ENCODE data around the gene MASP1. TPM values are rescaled to one million over a fixed set of nuclear protein-coding genes. Genes with fewer than 3 reads are reported as not detected.

Gene MASP1
- total and polyA plus RNA-seq, 2 experiments from 2014 or later, result 397 to 517 TPM

- DNase-seq (ENCODE audit: low read depth in 1 of 2, low spot score in 1 of 2), result no peak
- Histone ChIP-seq H3K27ac (no peak overlapping the region), H3K4me3 (no peak overlapping the region), H3K9me3 (ENCODE audit: low read depth) (no peaks in the 10 kb centered on the region), H3K4me1 (ENCODE audit: low read depth) (peaks cover 31% of the 10 kb centered on the region), H3K27me3 (no peaks in the 10 kb centered on the region), H3K36me3 (no peaks in the 10 kb centered on the region)
- peak; percentile 6 for TF ChIP-seq CTCF (IDR thresholded peaks at IDR 0.05; ENCODE audit: low read depth, low read length)
Observed at GRCh38 chr3:187295316-187296034, 3.9 kb upstream of the MASP1 start.

DNA sequence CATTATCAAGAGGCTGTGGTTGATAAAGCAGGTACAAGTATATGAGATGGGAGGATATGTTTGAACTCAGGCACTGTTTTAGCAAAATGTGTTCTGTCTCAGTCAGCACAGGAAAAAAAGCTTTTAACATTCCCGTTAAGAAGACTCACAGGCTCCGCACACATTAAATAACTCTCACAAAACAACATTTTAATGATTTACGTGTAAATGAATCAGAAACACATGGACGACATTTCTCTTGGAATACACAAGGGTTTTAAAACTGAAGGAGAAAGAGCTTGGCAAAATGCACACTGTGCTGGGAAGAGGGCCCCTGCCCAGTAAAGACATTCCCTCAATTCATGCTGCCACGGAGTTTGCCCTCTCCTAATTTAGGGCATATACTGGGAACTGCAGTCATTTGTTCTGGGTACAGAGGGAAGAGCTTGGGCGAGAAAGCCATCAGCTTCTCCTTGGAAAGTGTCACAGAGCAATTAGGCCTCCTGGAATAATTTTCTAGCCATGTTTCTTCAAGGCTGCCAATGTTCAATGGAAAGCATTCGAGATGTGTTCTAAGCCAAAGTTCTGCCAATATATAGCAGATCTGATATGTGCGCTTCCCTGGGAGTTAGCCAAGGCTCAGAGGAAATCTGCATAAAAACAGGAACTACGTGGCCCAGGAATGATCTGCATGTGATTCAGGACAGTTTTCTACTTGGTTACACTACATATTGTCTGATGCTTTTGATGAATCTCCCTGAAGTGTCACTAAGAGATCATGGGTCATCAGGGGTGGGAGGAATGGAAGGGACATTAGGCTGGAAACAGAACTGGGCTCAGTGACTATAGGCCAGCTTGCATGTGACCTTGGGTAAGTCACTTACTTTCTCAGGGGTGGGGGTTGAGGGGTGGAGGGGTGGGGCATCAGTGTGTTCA is 2.2 kb upstream of the MASP1 start:
- H3K9me3 ChIP-seq (ENCODE audit: low read depth), result no peaks in the 10 kb centered on the region
- no peak for TF ChIP-seq CTCF (IDR thresholded peaks at IDR 0.05; ENCODE audit: low read depth, low read length)

DNA sequence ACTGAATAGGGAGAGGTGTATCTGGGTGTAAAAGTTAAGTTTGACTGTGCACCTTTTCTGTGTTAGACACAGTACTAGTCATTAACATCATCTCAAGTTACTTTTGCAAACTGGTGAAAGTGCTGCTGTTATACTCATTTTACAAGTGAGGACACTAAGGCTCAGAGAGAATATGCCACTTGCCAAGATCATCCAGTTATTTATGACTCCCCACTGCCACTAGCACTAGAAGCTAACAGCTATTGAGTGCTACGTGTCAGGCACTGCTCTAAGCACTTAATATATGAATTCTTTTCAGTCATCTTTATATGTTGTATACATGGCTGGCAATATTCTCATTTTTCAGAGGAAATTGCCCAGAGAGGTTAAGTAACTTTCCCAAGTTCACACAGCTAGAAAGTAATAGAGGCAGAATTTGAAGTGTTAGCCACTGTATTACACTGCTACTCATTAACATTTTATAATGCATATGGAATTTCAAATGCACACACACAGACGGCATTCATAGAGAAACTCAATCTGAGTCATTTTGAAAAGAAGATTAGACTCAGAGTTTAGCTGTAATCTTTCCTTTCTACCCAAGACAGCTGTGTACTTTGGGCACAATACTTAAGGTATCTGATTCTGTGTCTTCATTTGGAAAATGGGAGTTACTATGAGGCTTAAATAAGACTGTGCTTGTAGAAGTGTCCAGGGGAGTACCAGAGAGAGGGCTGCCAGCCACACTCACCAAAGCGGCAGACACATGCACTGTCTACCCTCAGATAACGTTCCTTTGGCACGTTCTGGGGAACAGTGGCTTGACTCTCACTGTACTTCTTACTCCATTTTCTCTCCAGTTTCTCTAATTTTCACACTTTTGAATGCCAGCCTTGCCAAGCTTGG is 1.3 kb upstream of the MASP1 start:
- Histone ChIP-seq H3K9me3 (ENCODE audit: low read depth) (no peaks in the 10 kb centered on the region), H3K36me3 (no peaks in the 10 kb centered on the region), H3K4me1 (ENCODE audit: low read depth) (peaks cover 51% of the 10 kb centered on the region), H3K27ac (peak overlapping the region; percentile 92), H3K27me3 (no peaks in the 10 kb centered on the region), H3K4me3 (peak overlapping the region; percentile 63)
- TF ChIP-seq CTCF (IDR thresholded peaks at IDR 0.05; ENCODE audit: low read depth, low read length), result no peak
- DNase-seq (ENCODE audit: low read depth in 1 of 2, low spot score in 1 of 2), result peak in 1 of 2 donors; percentile 31

More for the DNA sequence above, 2.2 kb upstream of the MASP1 start:
- no peak for DNase-seq (ENCODE audit: low read depth in 1 of 2, low spot score in 1 of 2)
- peak overlapping the region; percentile 92 for H3K27ac ChIP-seq
- H3K36me3 ChIP-seq, result no peaks in the 10 kb centered on the region
- no peaks in the 10 kb centered on the region for H3K27me3 ChIP-seq
- peaks cover 42% of the 10 kb centered on the region for H3K4me1 ChIP-seq (ENCODE audit: low read depth)
- H3K4me3 ChIP-seq, result peak overlapping the region; percentile 63

- Histone ChIP-seq H3K4me3 (peak overlapping the region; percentile 63), H3K9me3 (ENCODE audit: low read depth) (no peaks in the 10 kb centered on the region), H3K4me1 (ENCODE audit: low read depth) (peaks cover 56% of the 10 kb centered on the region), H3K36me3 (no peaks in the 10 kb centered on the region), H3K27ac (peak overlapping the region; percentile 92), H3K27me3 (no peaks in the 10 kb centered on the region)
- no peak for TF ChIP-seq CTCF (IDR thresholded peaks at IDR 0.05; ENCODE audit: low read depth, low read length)
- peak in 1 of 2 donors; percentile 35 for DNase-seq (ENCODE audit: low read depth in 1 of 2, low spot score in 1 of 2)
Observed at GRCh38 chr3:187292181-187292580, 644 bp upstream of the MASP1 start.

DNA sequence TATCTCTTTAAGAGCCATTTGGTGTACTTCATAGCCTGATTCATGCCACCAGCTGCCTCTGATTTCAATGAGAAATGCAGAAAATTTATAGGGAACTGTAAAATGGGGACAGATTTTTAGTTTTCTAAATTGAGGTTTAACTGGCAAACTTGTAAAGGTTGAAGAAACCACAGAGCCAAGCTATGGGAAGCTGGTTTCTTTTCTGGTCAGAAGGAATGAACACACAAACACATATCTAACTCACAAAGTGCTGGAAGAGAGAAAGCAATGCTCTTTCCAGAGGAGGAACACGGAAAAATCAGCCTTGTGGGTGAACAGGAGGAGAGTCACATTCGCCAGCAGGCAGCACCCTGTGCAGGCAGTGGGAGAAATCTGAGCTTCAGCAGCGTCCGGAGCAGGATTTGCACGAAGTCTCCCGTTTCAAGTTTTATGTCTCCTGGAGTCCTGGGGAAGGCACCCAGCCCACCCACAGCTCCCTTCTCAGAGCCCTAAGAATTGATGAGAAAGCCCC is 481 bp downstream of the MASP1 start:
- H3K9me3 ChIP-seq (ENCODE audit: low read depth), result no peaks in the 10 kb centered on the region
- DNase-seq (ENCODE audit: low read depth in 1 of 2, low spot score in 1 of 2), result peak; percentile 44 to 49
- no peaks in the 10 kb centered on the region for H3K36me3 ChIP-seq
- peak overlapping the region; percentile 63 for H3K4me3 ChIP-seq
- peaks cover 61% of the 10 kb centered on the region for H3K4me1 ChIP-seq (ENCODE audit: low read depth)
- no peak for TF ChIP-seq CTCF (IDR thresholded peaks at IDR 0.05; ENCODE audit: low read depth, low read length)
- peak overlapping the region; percentile 92 for H3K27ac ChIP-seq
- H3K27me3 ChIP-seq, result no peaks in the 10 kb centered on the region
